ENCODE measurements around the gene KRTAP5-2. TPM values are rescaled to one million over a fixed set of nuclear protein-coding genes. Genes with fewer than 3 reads are reported as not detected.

The KRTAP5-2 gene
- total RNA-seq, 4 donors from 2014 or later: not detected

GRCh38 chr11:1632053-1632714 lies 34.1 kb upstream of the KRTAP5-2 start:
- TF ChIP-seq CTCF (IDR thresholded peaks at IDR 0.05; ENCODE audit: low read depth): no peak

GRCh38 chr11:1631066-1631568 lies 33.0 kb upstream of the KRTAP5-2 start:
- TF ChIP-seq CTCF (IDR thresholded peaks at IDR 0.05; ENCODE audit: low read depth): no peak

GRCh38 chr11:1630271-1630670 lies 32.2 kb upstream of the KRTAP5-2 start:
- no peak for TF ChIP-seq CTCF (IDR thresholded peaks at IDR 0.05; ENCODE audit: low read depth)

GRCh38 chr11:1629326-1630185 lies 31.5 kb upstream of the KRTAP5-2 start, which contains the start of gene KRTAP5-5:
KRTAP5-5 (plus strand) TSS chr11:1629775; CDS start chr11:1629841, 66 bp downstream.
- no peak for TF ChIP-seq CTCF (IDR thresholded peaks at IDR 0.05; ENCODE audit: low read depth)

GRCh38 chr11:1628506-1629325 lies 30.6 kb upstream of the KRTAP5-2 start:
- TF ChIP-seq CTCF (IDR thresholded peaks at IDR 0.05; ENCODE audit: low read depth): no peak

- TF ChIP-seq CTCF (IDR thresholded peaks at IDR 0.05; ENCODE audit: low read depth): no peak
Observed at GRCh38 chr11:1625541-1625940, 27.4 kb upstream of the KRTAP5-2 start.
